ENCODE measurements around the gene APOB. TPM values are rescaled to one million over a fixed set of nuclear protein-coding genes. Genes with fewer than 3 reads are reported as not detected.
A peak's percentile ranks its signal among the peaks of the same experiment; 100 is the strongest.

APOB gene
- total and polyA plus RNA-seq, 2 of the 13 experiments (the other 11 are each of a cell fraction or from before 2014, with no cell fraction given): 1,569 to 2,515 TPM

GRCh38 chr2:21042958-21043743, 722 bp downstream of the APOB start (continued):
- TF ChIP-seq YY1 (IDR thresholded peaks at IDR 0.05; ENCODE audit: insufficient read depth, insufficient replicate concordance, low read depth, low read length): peak; percentile 74
- TF ChIP-seq ETV5 (CRISPR knock-in tag; IDR thresholded peaks at IDR 0.05; ENCODE audit: borderline replicate concordance): peak; percentile 98
- TF ChIP-seq ZNF24 (IDR thresholded peaks at IDR 0.05): peak; percentile 65; the same call in 1 of the 2 replicates
- TF ChIP-seq MAZ (IDR thresholded peaks at IDR 0.05; ENCODE audit: borderline replicate concordance, low read depth, low read length): peak; percentile 93
- peak; percentile 87; the same call in 1 of the 2 replicates for TF ChIP-seq MAZ (CRISPR knock-in tag; IDR thresholded peaks at IDR 0.05; ENCODE audit: low read depth)
- TF ChIP-seq KLF16 (CRISPR knock-in tag; IDR thresholded peaks at IDR 0.05): peak in 1 of 2 experiments; percentile 99; a peak in 3 of 4 replicates
- TF ChIP-seq ZNF331 (CRISPR knock-in tag; IDR thresholded peaks at IDR 0.05): peak; percentile 98
- TF ChIP-seq TAF1 (CRISPR knock-in tag; IDR thresholded peaks at IDR 0.05): peak; percentile 81
- TF ChIP-seq SNAI1 (CRISPR knock-in tag; IDR thresholded peaks at IDR 0.05; ENCODE audit: borderline replicate concordance): peak; percentile 69; the same call in 1 of the 2 replicates
- peak; percentile 78 for TF ChIP-seq RNF2 (conservative IDR thresholded peaks at IDR 0.05; ENCODE audit: low read depth)
- TF ChIP-seq NONO (IDR thresholded peaks at IDR 0.05): no peak
- TF ChIP-seq NONO (CRISPR knock-in tag; conservative IDR thresholded peaks at IDR 0.05): peak; percentile 97
- TF ChIP-seq SATB2 (CRISPR knock-in tag; IDR thresholded peaks at IDR 0.05): no peak
- 0 out of 2 replicates have a peak, but pooled peaks have one; percentile 77 for TF ChIP-seq ZBTB44 (CRISPR knock-in tag; IDR thresholded peaks at IDR 0.05)
- TF ChIP-seq RAD21 (CRISPR knock-in tag; IDR thresholded peaks at IDR 0.05): peak; percentile 99
- peak; percentile 100 for TF ChIP-seq MIER3 (CRISPR knock-in tag; IDR thresholded peaks at IDR 0.05; ENCODE audit: borderline replicate concordance)
- TF ChIP-seq, protein P1, sequence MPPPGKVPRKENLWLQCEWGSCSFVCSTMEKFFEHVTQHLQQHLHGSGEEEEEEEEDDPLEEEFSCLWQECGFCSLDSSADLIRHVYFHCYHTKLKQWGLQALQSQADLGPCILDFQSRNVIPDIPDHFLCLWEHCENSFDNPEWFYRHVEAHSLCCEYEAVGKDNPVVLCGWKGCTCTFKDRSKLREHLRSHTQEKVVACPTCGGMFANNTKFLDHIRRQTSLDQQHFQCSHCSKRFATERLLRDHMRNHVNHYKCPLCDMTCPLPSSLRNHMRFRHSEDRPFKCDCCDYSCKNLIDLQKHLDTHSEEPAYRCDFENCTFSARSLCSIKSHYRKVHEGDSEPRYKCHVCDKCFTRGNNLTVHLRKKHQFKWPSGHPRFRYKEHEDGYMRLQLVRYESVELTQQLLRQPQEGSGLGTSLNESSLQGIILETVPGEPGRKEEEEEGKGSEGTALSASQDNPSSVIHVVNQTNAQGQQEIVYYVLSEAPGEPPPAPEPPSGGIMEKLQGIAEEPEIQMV (CRISPR knock-in tag; IDR thresholded peaks at IDR 0.05; ENCODE audit: low read depth): peak; percentile 89; the same call in 1 of the 2 replicates
- no peak for TF ChIP-seq IKZF4 (CRISPR knock-in tag; IDR thresholded peaks at IDR 0.05; ENCODE audit: borderline replicate concordance, low read depth, not compliant biosample characterization)

Measured in HepG2 (cell line).